HL-60 (cell line): ENCODE data around the gene NFIX.

ENCODE experiments used
- CTCF ChIP-seq: IDR thresholded peaks from one replicate; pipeline ENCODE4 v1.5.1; 2011; ENCODE audit warnings: low read length, control low read depth, inconsistent platforms; ENCODE audit not compliant: insufficient read depth
- POLR2AphosphoS5 ChIP-seq: IDR thresholded peaks from 2 replicates; pipeline ENCODE4 v1.6.1; 2012; ENCODE audit warnings: low read depth
- REST ChIP-seq: IDR thresholded peaks from 2 replicates; pipeline ENCODE4 v1.6.1; 2012; ENCODE audit warnings: low read depth; ENCODE audit not compliant: insufficient replicate concordance

DNA sequence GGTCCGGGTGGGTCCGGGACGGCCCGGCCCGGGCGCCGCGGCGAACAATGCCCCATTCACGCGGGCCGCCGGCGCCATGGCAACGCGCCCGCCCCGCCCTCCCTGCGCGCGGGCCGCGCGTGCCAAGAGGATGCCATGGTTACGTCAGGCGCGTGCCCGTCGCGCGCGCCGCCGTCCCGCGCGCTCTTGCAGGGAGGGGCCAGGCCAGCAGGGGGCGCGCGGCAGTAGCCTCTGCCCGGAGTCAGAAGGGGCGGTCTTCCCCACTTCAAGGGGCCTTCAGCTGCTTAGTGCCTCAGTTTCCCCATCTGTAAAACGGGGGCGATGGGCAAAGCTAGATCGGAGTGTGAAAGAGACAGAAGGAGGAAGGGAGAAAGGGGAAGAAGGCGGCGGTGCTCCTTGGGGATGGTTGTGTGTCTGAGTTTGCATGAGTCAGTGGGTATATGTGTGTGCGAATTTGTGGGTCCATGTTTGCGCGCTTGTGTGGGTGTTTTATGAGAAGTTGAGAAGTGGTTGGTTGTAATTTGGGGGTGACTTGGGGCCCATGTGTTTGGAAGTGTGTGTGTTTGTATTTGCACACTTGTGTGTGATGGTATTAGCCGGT is 11.6 kb upstream of the NFIX start:
- no peak for TF ChIP-seq REST
- peak; percentile 52 for TF ChIP-seq CTCF
- TF ChIP-seq POLR2AphosphoS5: no peak
